ENCODE results near the gene ARSD.
"Not testable (repeated sequence)": the region's sequence is repeated elsewhere in the genome, so short reads cannot be mapped to it uniquely, and the experiment has no call there.

ARSD gene, protein sequence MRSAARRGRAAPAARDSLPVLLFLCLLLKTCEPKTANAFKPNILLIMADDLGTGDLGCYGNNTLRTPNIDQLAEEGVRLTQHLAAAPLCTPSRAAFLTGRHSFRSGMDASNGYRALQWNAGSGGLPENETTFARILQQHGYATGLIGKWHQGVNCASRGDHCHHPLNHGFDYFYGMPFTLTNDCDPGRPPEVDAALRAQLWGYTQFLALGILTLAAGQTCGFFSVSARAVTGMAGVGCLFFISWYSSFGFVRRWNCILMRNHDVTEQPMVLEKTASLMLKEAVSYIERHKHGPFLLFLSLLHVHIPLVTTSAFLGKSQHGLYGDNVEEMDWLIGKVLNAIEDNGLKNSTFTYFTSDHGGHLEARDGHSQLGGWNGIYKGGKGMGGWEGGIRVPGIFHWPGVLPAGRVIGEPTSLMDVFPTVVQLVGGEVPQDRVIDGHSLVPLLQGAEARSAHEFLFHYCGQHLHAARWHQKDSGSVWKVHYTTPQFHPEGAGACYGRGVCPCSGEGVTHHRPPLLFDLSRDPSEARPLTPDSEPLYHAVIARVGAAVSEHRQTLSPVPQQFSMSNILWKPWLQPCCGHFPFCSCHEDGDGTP

DNA sequence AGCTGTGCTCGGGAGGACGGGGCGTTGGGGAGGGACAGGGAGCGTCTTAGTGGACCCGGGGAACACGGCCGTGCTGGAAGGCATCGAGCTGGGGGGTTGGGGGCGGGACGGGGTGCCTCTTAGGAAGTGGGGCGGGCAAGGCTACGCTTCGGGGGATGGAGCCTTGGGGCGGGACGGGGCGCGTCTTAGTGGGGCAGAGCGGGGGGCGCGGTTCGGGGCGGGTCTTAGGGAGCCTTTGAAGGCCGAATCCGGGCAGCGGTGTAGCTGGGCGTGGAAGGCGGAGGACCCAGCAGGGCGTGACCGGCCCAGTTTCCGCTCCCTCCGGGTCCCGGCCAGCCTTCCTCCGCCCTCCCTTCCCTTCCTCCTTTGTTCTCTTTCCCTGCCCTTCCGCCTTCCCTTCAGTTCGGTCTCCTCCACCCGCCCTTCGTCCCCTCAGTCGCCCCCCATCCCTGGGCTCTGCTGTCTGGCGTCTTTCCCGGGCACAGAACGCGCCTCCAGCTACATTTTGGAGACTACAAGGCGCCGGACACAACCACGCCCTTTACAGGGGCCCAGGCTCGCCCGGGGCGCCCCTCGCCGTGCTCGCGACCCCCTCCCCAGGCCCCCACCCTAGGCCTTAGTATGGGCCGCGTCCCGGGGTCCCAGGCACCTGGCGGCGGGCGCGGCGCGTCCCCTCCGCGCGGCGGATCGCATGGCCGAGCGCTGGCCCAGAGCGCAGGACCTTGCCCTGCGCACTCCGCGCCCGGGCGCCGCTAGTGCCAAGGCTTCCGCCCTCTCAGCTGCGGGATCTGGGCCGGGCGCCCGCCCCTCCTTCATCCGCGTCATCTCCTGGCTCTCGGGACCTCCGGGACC is at the start of gene ARSD:
Gene ARSD, minus strand, starts transcription at position 757 of the 852 bp plus-strand sequence. Its CDS starts 64 bp downstream, at position 693.
- Mint-ChIP-seq H3K27me3 (no peaks in the 10 kb centered on the region), H3K4me1 (no peaks in the 10 kb centered on the region), H3K27ac (ENCODE audit: low read depth) (peak within 1 kb of the TSS; percentile 67), H3K4me3 (peak within 1 kb of the TSS; percentile 81), H3K9me3 (no peaks in the 10 kb centered on the region), H3K36me3 (ENCODE audit: insufficient read depth) (peaks cover 2% of the 10 kb centered on the region)
- ATAC-seq (replicated peaks; ENCODE audit: extremely low read depth, poor library complexity, severe bottlenecking) (peak; percentile 78), DNase-seq (ENCODE audit: low spot score in 2 of 2) (no peak)

DNA sequence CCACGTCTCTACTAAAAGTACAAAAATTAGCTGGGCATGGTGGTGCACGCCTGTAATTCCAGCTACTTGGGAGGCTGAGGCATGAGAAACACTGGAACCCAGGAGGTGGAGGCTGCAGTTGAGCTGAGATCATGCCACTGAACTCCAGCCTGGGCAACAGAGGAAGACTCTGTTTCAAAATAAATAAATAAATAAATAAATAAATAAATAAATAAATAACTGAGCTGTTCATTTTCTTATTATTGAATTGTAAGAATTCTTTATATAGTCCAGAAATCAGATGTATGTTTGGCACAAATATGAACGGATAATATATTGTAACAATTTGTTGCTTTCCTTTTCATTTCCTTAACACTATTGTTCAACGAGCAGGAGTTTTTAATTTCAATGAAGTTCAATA is 49.5 kb upstream of the ARSD start:
- H3K4me1 Mint-ChIP-seq; DNase-seq (ENCODE audit: low spot score in 2 of 2); H3K4me3 Mint-ChIP-seq; H3K36me3 Mint-ChIP-seq (ENCODE audit: insufficient read depth); ATAC-seq (replicated peaks; ENCODE audit: extremely low read depth, poor library complexity, severe bottlenecking); H3K27ac Mint-ChIP-seq (ENCODE audit: low read depth); H3K9me3 Mint-ChIP-seq; H3K27me3 Mint-ChIP-seq: not testable (repeated sequence)

DNA sequence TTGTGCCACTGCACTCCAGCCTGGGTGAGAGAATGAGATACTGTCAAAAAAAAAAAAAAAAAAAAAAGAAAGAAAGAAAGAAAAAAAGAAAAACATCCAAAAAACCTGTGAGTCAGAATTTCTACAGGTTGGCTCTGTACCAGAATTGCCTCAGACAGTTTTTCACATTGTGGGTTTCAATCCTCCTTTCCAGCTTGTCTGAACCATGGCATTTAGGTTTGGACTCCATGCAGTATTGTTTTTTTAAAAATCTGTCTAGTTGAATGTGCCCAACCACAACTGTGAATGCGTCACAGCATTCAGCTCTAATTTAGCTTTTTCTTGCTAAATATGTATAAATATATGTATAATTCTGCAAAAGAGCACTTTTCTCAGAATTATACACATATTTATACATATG is 45.8 kb upstream of the ARSD start:
- DNase-seq (ENCODE audit: low spot score in 2 of 2) (no peak), ATAC-seq (replicated peaks; ENCODE audit: extremely low read depth, poor library complexity, severe bottlenecking) (no peak)
- no peaks in the 10 kb centered on the region for H3K4me1 Mint-ChIP-seq

DNA sequence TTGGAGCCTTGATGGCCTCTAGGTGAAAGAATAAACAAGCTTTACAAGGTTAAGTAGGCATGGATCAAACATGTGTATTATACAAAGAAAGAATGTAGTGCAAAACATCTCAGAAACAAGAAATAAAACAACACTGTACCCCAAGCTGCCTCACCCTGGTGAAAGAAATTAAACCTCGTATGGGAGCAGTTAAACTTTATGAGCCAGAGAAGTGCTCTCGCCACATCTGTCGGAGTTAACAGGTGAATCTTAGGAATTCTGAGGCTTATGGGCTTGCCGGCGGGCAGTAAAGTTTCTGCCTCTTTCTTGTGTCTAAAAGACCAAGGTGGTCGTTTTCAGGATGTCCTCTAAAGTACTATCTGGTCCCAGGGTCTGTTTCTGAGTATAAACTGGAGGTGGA is 43.3 kb upstream of the ARSD start:
- DNase-seq (ENCODE audit: low spot score in 2 of 2) (no peak), ATAC-seq (replicated peaks; ENCODE audit: extremely low read depth, poor library complexity, severe bottlenecking) (no peak)
- H3K27ac Mint-ChIP-seq (ENCODE audit: low read depth), result no peak overlapping the region
- no peak overlapping the region for H3K4me3 Mint-ChIP-seq
- no peaks in the 10 kb centered on the region for H3K36me3 Mint-ChIP-seq (ENCODE audit: insufficient read depth)
- no peaks in the 10 kb centered on the region for H3K4me1 Mint-ChIP-seq
- no peaks in the 10 kb centered on the region for H3K9me3 Mint-ChIP-seq
- H3K27me3 Mint-ChIP-seq, result peaks cover 9% of the 10 kb centered on the region

More for the DNA sequence above, 45.8 kb upstream of the ARSD start:
- H3K27ac Mint-ChIP-seq (ENCODE audit: low read depth), result no peak overlapping the region
- peaks cover 7% of the 10 kb centered on the region for H3K27me3 Mint-ChIP-seq
- no peak overlapping the region for H3K4me3 Mint-ChIP-seq
- H3K9me3 Mint-ChIP-seq, result no peaks in the 10 kb centered on the region
- no peaks in the 10 kb centered on the region for H3K36me3 Mint-ChIP-seq (ENCODE audit: insufficient read depth)

DNA sequence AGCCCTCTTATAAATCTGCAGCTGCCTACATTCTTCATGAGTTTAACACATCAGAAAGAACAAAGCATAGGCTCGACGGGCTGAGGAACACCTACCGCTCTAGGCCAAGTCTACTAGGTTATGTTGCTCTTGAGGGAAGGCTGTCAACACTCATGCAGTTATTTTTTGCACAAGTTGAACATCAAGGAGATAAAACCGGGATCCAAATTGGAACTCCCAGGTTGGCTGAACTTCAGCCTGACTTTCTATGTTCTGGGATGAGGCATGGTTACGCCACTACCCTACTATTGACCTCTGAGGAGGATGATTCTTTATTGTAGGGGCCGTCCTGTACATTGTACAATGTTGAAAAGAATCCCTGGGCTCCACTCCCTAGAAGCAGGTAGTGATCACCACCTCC is 39.9 kb upstream of the ARSD start:
- Mint-ChIP-seq H3K36me3 (ENCODE audit: insufficient read depth) (no peaks in the 10 kb centered on the region), H3K4me1 (no peaks in the 10 kb centered on the region), H3K9me3 (no peaks in the 10 kb centered on the region), H3K27ac (ENCODE audit: low read depth) (no peak overlapping the region), H3K27me3 (peaks cover 9% of the 10 kb centered on the region), H3K4me3 (peak overlapping the region; percentile 55)
- ATAC-seq (replicated peaks; ENCODE audit: extremely low read depth, poor library complexity, severe bottlenecking) (no peak), DNase-seq (ENCODE audit: low spot score in 2 of 2) (no peak)

DNA sequence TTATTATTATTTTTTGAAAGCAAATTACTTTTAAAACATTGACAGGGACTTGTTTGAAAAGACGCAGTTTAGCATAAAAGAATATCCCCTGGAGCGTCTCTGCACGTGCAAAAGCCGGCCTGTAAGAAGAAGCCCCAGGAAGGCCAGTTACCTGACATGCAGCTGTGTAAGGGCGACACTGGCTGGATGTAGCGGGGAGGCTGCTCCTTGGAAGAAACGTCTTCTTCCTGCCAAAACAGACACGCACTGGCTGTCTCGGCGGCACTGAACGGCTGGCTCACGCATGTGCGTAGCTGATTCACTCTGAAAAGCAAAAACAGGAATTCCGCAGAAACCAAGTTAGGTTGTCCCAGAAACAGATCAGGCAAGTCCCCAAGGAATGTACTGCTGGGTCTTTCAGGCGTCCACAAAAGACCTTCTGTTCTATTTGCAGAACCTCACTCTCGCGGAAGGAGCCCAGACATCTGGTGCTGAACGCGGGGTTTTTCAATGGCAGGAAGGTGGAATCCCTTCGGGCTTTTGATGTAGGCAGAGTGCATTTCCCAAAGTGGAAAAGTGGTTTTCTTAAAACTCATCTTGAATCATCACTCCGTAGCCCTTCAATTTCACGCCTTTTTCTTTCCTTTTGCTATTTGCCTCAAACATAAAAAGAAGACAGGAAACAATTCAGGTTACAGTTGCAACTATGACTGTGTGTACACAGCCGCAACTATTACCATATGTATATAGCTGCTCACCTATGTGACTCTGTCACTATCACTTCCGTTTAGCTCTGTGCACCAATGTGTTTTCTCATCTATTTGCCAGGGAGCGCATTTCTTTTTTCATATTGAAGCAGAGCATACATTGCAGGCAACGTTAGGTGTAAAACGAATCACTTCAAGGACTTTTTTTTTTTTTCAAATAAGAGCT is 39.1 kb upstream of the ARSD start:
- no peaks in the 10 kb centered on the region for H3K4me1 Mint-ChIP-seq
- H3K4me3 Mint-ChIP-seq, result peak overlapping the region; percentile 55
- H3K9me3 Mint-ChIP-seq, result no peaks in the 10 kb centered on the region
- peaks cover 9% of the 10 kb centered on the region for H3K27me3 Mint-ChIP-seq
- no peak overlapping the region for H3K27ac Mint-ChIP-seq (ENCODE audit: low read depth)
- ATAC-seq (replicated peaks; ENCODE audit: extremely low read depth, poor library complexity, severe bottlenecking) (peak; percentile 70), DNase-seq (ENCODE audit: low spot score in 2 of 2) (no peak)
- H3K36me3 Mint-ChIP-seq (ENCODE audit: insufficient read depth), result no peaks in the 10 kb centered on the region

DNA sequence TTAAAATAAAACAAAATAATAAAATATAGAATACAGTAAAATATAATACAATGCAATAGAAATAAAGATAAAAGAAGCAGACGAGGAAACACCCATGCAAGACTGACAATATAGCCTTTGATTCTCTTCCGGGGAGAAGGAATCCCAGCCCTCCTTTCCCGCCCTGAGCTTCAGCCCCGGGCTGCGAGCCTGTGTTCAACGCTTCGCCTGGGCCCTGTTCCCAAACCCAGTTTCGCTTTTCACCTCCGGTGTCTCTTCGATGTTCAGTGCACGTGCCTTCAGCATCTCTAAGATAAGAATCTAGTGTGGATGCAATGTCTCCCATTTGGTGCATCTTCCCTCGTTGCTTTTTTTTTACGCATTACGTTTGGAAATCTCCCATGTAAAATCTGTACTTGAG is 38.4 kb upstream of the ARSD start:
- Mint-ChIP-seq H3K9me3 (no peaks in the 10 kb centered on the region), H3K4me3 (no peak overlapping the region), H3K27ac (ENCODE audit: low read depth) (no peak overlapping the region), H3K4me1 (no peaks in the 10 kb centered on the region), H3K27me3 (peaks cover 9% of the 10 kb centered on the region), H3K36me3 (ENCODE audit: insufficient read depth) (no peaks in the 10 kb centered on the region)
- no peak for ATAC-seq (replicated peaks; ENCODE audit: extremely low read depth, poor library complexity, severe bottlenecking)
- DNase-seq (ENCODE audit: low spot score in 2 of 2), result no peak

DNA sequence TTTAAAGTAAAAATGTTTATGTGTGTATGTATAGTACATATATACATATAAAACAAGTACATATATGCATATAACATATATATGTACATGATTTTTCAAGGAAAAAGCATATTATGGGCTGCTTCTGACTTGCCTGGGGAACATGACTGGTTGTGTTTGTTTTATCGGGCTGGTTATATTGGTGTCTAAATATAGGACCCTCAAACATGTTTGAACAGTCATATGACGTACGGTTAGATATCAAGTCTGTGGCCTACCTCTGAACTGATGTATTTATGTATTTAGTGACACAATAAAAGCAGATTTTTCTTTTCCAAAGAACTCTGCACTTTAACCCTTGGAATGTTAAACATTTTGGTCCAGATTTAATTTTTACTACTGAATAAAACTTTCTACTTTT is 37.9 kb upstream of the ARSD start:
- ATAC-seq (replicated peaks; ENCODE audit: extremely low read depth, poor library complexity, severe bottlenecking) (no peak), DNase-seq (ENCODE audit: low spot score in 2 of 2) (no peak)
- H3K9me3 Mint-ChIP-seq, result no peaks in the 10 kb centered on the region
- no peaks in the 10 kb centered on the region for H3K4me1 Mint-ChIP-seq
- H3K36me3 Mint-ChIP-seq (ENCODE audit: insufficient read depth), result no peaks in the 10 kb centered on the region
- H3K27ac Mint-ChIP-seq (ENCODE audit: low read depth), result no peak overlapping the region
- H3K4me3 Mint-ChIP-seq, result no peak overlapping the region
- H3K27me3 Mint-ChIP-seq, result peaks cover 9% of the 10 kb centered on the region

DNA sequence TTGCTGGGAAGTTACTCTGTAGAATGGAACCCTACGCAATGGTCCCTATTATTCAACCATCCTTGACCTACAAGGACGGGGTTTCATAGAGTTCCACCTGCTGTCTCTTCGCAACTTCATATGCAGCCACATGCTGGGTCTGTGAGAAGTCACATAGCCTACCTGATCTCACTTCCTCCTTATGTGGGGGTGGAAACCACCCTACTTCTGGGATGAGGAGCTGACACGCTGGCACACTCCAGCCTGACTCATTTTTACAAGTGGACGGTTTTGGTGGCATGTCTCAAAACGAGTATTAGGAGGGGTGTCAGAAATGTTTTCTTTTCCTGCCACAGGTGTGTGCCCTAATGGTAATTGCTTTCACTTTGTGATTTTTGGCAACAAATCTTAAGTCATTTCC is 36.8 kb upstream of the ARSD start:
- ATAC-seq (replicated peaks; ENCODE audit: extremely low read depth, poor library complexity, severe bottlenecking), result no peak

DNA sequence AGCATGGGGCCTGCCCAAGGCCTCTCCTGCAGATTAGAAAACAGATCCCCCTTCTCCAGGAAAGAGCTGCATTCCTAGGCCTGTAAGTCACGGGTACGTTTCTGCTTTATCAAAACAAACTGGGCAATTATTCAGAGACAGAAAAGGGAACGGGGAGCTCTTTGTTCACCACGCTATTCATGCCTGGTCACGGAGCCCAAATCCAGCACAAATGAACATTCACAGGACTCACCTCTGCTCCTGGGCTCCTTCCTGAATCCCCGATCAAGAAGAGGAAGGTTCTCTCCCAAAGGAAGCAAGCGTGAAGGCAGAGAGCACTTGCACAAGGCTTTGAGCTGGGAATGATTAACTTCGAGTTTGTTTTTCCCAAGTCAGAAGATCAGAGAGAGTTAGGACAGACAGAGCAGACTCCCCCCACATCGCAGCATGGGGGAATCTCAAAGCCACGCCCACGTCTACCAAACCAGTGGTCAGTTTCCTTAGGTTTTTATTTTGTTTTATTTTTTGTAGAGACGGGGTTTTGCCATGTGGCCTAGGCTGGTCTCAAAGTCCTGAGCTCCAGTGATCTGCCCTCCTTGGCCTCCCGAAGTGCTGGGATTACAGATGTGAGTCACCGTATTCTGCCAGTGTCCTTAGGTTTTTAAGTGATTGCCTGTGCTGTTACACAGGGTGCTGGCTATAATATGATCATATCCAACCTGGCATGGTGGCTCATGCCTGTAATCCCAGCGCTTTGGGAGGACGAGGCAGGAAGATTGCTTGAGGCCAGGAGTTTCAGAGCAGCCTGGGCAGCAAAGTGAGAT is 35.1 kb upstream of the ARSD start:
- not testable (repeated sequence) for DNase-seq (ENCODE audit: low spot score in 2 of 2); H3K27me3 Mint-ChIP-seq; H3K9me3 Mint-ChIP-seq; H3K4me3 Mint-ChIP-seq; ATAC-seq (replicated peaks; ENCODE audit: extremely low read depth, poor library complexity, severe bottlenecking); H3K27ac Mint-ChIP-seq (ENCODE audit: low read depth); H3K36me3 Mint-ChIP-seq (ENCODE audit: insufficient read depth); H3K4me1 Mint-ChIP-seq

More for the DNA sequence above, 36.8 kb upstream of the ARSD start:
- Mint-ChIP-seq H3K36me3 (ENCODE audit: insufficient read depth) (no peaks in the 10 kb centered on the region), H3K27me3 (peaks cover 9% of the 10 kb centered on the region), H3K4me3 (no peak overlapping the region), H3K27ac (ENCODE audit: low read depth) (no peak overlapping the region), H3K4me1 (no peaks in the 10 kb centered on the region), H3K9me3 (no peaks in the 10 kb centered on the region)
- DNase-seq (ENCODE audit: low spot score in 2 of 2), result no peak

DNA sequence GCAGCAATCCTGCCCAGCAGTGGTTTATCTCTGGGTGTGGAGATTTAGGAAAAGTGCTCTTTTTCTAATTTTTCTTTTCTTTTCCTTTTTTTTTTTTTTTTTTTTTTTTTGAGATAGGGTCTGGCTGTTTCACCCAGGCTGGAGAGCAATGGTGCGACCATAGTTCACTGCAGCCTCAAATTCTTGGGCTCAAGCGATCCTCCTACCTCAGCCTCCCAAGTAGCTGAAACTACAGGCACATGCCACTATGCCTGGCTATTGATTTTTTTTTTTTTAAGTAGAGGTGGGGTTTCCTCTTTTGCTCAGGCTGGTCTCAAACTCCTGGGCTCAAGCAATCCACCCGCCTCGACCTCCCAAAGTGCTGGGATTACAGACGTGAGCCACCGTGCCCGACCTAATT is 34.3 kb upstream of the ARSD start:
- H3K27ac Mint-ChIP-seq (ENCODE audit: low read depth); H3K36me3 Mint-ChIP-seq (ENCODE audit: insufficient read depth); H3K27me3 Mint-ChIP-seq; H3K9me3 Mint-ChIP-seq; ATAC-seq (replicated peaks; ENCODE audit: extremely low read depth, poor library complexity, severe bottlenecking); H3K4me3 Mint-ChIP-seq; DNase-seq (ENCODE audit: low spot score in 2 of 2); H3K4me1 Mint-ChIP-seq: not testable (repeated sequence)

Measured in central memory CD8-positive, alpha-beta T cell (primary cell).